RWPE1 (cell line): ENCODE results near the gene IRF4.

ENCODE experiments used
- CTCF ChIA-PET: fragments of 350-600 bp; sonication (Branson Sonifier 250); formaldehyde crosslinking; extraction: SDS; loops from one replicate; lab custom pipeline; 2021; lab: Yijun Ruan, JAX
- POLR2A ChIA-PET: fragments of 400-600 bp; formaldehyde crosslinking; extraction: SDS; loops from one replicate; lab custom pipeline; 2020; ENCODE audit warnings: antibody characterized with exemption; ENCODE audit not compliant: low non-redundant PET; lab: Yijun Ruan, JAX
- DNase-seq: peaks from one replicate; pipeline ENCODE4 v3.0.0; 2012; ENCODE audit warnings: low spot score
- H3K27ac ChIP-seq: fragments of 450-650 bp; 2 replicates; pipeline ENCODE4 v1.5.1; 2017
- TF ChIP-seq, protein P1 (sequence below): fragments of 450-650 bp; conservative IDR thresholded peaks from 2 replicates; pipeline ENCODE4 v1.5.1; 2017; ENCODE audit warnings: low read depth, mild to moderate bottlenecking

IRF4 gene

DNA sequence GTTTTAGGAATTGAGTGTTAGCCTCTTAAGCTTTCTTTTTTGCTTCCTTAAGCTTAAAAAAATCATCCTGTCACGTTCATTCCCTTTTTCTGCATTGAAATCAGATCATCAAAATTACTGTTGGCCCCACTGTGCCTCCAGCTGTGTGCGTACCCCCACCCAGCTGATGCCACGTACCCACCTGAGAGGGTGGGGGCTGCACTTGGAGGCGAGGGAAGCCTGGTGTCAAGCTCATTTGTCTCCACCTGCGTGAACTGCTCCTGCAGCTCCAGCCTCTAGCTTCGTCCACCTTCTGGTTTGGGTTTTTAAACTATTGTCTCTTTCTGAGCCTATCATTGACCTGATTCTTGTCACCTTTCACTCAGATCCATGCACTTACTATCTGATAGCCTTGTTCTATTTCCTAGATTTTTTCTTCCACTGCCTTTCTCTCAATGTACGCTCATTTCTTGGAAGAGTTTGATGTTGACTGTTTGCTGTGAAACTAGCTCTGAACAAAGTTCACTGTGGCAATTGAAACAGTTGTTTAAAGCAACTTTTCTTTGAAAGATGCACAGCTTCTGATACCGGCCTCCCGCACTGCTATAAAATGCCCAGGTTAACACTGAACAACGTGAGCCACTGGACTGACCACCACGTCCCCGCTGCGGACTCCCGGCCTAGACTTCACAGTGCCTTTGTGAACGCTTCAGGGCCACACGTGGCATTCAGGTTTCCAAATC is 30.0 kb upstream of the IRF4 start:
- ChIA-PET CTCF (no interaction called here), POLR2A (no interaction called here)
- no peak for DNase-seq
- no peak overlapping the region for H3K27ac ChIP-seq
- TF ChIP-seq, protein P1, sequence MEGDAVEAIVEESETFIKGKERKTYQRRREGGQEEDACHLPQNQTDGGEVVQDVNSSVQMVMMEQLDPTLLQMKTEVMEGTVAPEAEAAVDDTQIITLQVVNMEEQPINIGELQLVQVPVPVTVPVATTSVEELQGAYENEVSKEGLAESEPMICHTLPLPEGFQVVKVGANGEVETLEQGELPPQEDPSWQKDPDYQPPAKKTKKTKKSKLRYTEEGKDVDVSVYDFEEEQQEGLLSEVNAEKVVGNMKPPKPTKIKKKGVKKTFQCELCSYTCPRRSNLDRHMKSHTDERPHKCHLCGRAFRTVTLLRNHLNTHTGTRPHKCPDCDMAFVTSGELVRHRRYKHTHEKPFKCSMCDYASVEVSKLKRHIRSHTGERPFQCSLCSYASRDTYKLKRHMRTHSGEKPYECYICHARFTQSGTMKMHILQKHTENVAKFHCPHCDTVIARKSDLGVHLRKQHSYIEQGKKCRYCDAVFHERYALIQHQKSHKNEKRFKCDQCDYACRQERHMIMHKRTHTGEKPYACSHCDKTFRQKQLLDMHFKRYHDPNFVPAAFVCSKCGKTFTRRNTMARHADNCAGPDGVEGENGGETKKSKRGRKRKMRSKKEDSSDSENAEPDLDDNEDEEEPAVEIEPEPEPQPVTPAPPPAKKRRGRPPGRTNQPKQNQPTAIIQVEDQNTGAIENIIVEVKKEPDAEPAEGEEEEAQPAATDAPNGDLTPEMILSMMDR = no peak

- TF ChIP-seq, protein P1 = no peak
- DNase-seq = no peak
- H3K27ac ChIP-seq = no peak overlapping the region
- ChIA-PET CTCF (no interaction called here), POLR2A (no interaction called here)
Measured at GRCh38 chr6:362231-362923, 29.2 kb upstream of the IRF4 start.

GRCh38 chr6:362924-363249 is 28.7 kb upstream of the IRF4 start:
- TF ChIP-seq, protein P1 = no peak
- H3K27ac ChIP-seq = no peak overlapping the region
- ChIA-PET POLR2A (no interaction called here), CTCF (no interaction called here)
- DNase-seq = no peak

DNA sequence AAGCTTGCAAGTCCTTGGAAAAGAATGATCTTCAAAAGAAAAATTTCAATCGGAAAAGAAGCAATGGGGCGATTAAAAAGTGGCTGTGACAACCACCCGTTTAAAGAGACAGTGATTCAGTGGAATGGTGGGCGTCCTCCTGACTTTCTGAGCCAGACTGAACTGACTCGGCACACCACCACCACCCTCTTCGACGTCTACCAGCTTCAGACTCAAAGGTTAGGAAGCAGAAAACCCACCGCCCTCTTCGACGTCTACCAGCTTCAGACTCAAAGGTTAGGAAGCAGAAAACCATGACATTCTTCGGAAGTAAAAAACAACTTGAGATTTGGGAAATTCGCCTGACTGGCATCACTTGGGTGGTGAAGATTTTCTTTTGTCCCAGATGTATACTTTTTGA is 28.3 kb upstream of the IRF4 start:
- no peak for DNase-seq
- TF ChIP-seq, protein P1 = no peak
- CTCF ChIA-PET = no interaction called here
- POLR2A ChIA-PET = no interaction called here
- H3K27ac ChIP-seq = no peak overlapping the region

GRCh38 chr6:363909-364308 is 27.6 kb upstream of the IRF4 start:
- ChIA-PET CTCF (interaction anchor here (0.9 kb wide), 1 partner anchor 175 kb away, joined by 3 read pairs; no protein-coding TSS in a partner anchor), POLR2A (no interaction called here)
- H3K27ac ChIP-seq = no peak overlapping the region

More at GRCh38 chr6:363909-364308, 27.6 kb upstream of the IRF4 start:
- TF ChIP-seq, protein P1 = no peak
- DNase-seq = no peak
